Activated CD4-positive, alpha-beta T cell treated with anti-CD3 and anti-CD28 coated beads, Interleukin-2, amount 10 ng/mL, durations not matched to agents 7 days and 5 days (primary cell): ENCODE results near the gene CERS4. TPM values are rescaled to one million over a fixed set of nuclear protein-coding genes. Genes with fewer than 3 reads are reported as not detected.
A peak's percentile ranks its signal among the peaks of the same experiment; 100 is the strongest.

Source experiments
- CTCF ChIA-PET: fragments of 350-600 bp; sonication (Branson Sonifier 250); formaldehyde crosslinking; loops from one replicate; lab custom pipeline; 2021; ENCODE audit warnings: antibody characterized with exemption; lab: Charles Lee
- POLR2A ChIA-PET: fragments of 350-600 bp; sonication (Branson Sonifier 250); formaldehyde crosslinking; loops from one replicate; lab custom pipeline; 2021; ENCODE audit warnings: antibody characterized with exemption; lab: Charles Lee
- DNase-seq: peaks from one replicate; pipeline ENCODE4 v3.0.0-alpha.2; 2020
- H3K27ac Mint-ChIP-seq: one replicate; pipeline ENCODE4 v1.8.0; 2021; ENCODE audit warnings: mild to moderate bottlenecking, moderate library complexity, mixed read lengths
- H3K27me3 Mint-ChIP-seq: one replicate; pipeline ENCODE4 v1.8.0; 2021; ENCODE audit warnings: mixed read lengths
- H3K36me3 Mint-ChIP-seq: one replicate; pipeline ENCODE4 v1.8.0; 2021; ENCODE audit warnings: low read depth, mixed read lengths
- H3K4me1 Mint-ChIP-seq: one replicate; pipeline ENCODE4 v1.8.0; 2021; ENCODE audit warnings: mixed read lengths
- H3K4me3 Mint-ChIP-seq: one replicate; pipeline ENCODE4 v1.8.0; 2021; ENCODE audit warnings: mild to moderate bottlenecking, moderate library complexity, mixed read lengths
- H3K9me3 Mint-ChIP-seq: one replicate; pipeline ENCODE4 v1.8.0; 2021; ENCODE audit warnings: mixed read lengths
- total RNA-seq, 2 experiments: library from RNA; stranded (reverse); gene quantifications; one replicate each; pipeline ENCODE4 v1.2.3, GENCODE V29; 2021

Gene CERS4, protein sequence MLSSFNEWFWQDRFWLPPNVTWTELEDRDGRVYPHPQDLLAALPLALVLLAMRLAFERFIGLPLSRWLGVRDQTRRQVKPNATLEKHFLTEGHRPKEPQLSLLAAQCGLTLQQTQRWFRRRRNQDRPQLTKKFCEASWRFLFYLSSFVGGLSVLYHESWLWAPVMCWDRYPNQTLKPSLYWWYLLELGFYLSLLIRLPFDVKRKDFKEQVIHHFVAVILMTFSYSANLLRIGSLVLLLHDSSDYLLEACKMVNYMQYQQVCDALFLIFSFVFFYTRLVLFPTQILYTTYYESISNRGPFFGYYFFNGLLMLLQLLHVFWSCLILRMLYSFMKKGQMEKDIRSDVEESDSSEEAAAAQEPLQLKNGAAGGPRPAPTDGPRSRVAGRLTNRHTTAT
- 10 to 100 TPM; 26.7 to 33.1 TPM for total RNA-seq

DNA sequence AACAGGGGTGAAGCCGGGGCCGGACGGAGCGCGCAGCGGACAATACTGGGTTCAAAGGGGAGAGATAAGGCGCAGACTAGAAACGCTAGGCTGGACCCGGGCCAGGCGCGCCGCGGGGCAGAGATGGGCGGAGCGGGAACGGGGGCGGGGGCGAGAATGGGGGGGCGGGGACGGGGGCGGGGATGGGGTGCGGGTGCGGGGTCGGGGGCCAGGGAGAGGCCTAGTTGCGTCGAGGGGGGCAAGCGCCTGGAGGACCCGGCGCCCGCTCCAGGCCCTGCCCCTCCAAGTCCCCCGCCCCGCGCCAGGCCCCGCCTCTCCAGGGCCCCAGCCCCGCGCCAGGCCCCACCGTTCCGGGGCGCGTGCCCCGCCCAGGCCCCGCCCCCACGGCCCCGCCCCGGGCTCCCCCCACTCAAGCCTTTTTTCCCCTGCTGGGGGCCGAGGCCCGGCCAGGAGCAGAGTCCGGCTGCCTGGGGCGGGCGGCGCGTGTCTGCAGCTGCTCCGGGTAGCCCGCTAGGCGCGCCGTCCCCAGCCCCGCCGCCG is at the start of gene CERS4:
CERS4 (plus strand) TSS at position 449 of the 540 bp plus-strand sequence. CDS start 41,707 bp downstream, outside the sequence.
- ChIA-PET CTCF (interaction anchor here (0.8 to 1.0 kb wide), 3 partner anchors 10 to 50 kb away, joined by 3 read pairs; no protein-coding TSS in a partner anchor), POLR2A (interaction anchor here (0.6 to 1.0 kb wide), 2 partner anchors 9 to 14 kb away, joined by 3 to 4 read pairs; no protein-coding TSS in a partner anchor)
- Mint-ChIP-seq H3K27me3 (peaks cover 2% of the 10 kb centered on the region), H3K9me3 (no peaks in the 10 kb centered on the region), H3K36me3 (peaks cover 7% of the 10 kb centered on the region), H3K4me3 (peak within 1 kb of the TSS; percentile 79), H3K27ac (peak within 1 kb of the TSS; percentile 87), H3K4me1 (peaks cover 38% of the 10 kb centered on the region)
- peak; percentile 77 for DNase-seq

DNA sequence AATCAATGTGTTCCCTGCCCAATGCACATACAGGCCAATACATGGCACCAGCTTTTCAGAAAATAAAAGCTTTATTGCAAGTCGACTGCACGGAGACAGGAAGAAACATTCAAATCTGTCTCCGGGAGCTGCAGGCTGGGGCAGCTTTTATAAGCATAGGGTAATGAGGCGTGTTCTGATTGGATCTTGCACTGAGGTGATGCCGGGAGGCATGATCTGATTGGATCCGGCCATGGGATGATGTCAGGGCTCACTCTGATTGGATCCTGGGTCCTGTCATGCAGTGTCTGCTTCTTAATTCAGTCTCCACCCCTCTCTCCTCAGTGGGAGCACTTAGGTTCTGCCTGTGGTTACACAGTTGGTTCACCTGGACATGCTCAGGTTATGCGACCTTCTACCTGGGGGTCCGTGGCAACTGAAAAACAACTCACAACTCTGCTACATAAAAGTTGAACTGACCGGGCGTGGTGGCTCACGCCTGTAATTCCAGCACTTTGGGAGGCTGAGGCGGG is 48.0 kb upstream of the CERS4 start:
- peaks cover 8% of the 10 kb centered on the region for H3K27me3 Mint-ChIP-seq
- peak; percentile 12 for DNase-seq
- ChIA-PET POLR2A (no interaction called here), CTCF (no interaction called here)
- H3K4me1 Mint-ChIP-seq = peaks cover 4% of the 10 kb centered on the region
- H3K9me3 Mint-ChIP-seq = no peaks in the 10 kb centered on the region
- no peaks in the 10 kb centered on the region for H3K36me3 Mint-ChIP-seq
- H3K27ac Mint-ChIP-seq = no peak overlapping the region
- no peak overlapping the region for H3K4me3 Mint-ChIP-seq

DNA sequence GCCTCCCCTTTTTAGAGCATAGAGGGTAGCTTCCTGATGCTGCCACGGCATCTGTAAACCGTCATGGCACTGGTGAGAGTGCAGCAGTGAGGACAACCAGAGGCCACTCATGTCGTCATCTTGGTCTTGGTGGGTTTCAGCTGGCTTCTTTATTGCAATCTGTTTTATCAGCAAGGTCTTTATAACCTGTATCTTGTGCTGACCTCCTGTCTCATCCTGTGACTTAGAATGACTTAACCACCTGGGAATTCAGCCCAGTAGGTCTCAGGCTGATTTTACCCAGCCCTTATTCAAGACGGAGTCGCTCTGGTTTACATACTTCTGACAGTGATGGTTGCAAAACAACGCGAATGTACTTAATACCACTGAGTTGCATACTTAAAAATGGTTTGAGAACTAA is 45.4 kb upstream of the CERS4 start:
- no peaks in the 10 kb centered on the region for H3K9me3 Mint-ChIP-seq
- no peak for DNase-seq
- H3K4me3 Mint-ChIP-seq = no peak overlapping the region
- POLR2A ChIA-PET = no interaction called here
- peaks cover 4% of the 10 kb centered on the region for H3K4me1 Mint-ChIP-seq
- no peaks in the 10 kb centered on the region for H3K36me3 Mint-ChIP-seq
- H3K27ac Mint-ChIP-seq = no peak overlapping the region
- CTCF ChIA-PET = no interaction called here
- no peaks in the 10 kb centered on the region for H3K27me3 Mint-ChIP-seq

- DNase-seq = no peak
- POLR2A ChIA-PET = no interaction called here
- no peak overlapping the region for H3K27ac Mint-ChIP-seq
- CTCF ChIA-PET = no interaction called here
- H3K27me3 Mint-ChIP-seq = no peaks in the 10 kb centered on the region
- no peaks in the 10 kb centered on the region for H3K9me3 Mint-ChIP-seq
- no peak overlapping the region for H3K4me3 Mint-ChIP-seq
- no peaks in the 10 kb centered on the region for H3K36me3 Mint-ChIP-seq
- no peaks in the 10 kb centered on the region for H3K4me1 Mint-ChIP-seq
These were observed 41.2 kb upstream of the CERS4 start for GRCh38 chr19:8167985-8168384.

DNA sequence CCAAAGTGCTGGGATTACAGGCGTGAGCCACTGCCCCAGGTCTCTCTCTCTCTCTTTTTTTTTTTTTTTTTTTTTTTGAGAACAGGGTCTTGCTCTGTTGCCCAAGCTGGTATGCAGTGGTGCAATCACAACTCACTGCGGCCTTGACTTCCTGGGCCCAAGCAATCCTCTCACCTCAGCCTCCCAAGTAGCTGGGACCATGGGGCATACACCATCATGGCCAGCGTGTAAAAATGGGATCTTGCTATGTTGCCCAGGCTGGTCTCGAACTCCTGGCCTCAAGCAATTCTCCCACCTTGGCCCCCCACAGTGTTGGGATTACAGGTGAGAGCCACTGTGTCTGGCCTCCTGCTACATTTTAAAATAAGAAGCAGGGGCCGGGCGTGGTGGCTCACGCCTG is 40.6 kb upstream of the CERS4 start:
- POLR2A ChIA-PET = no interaction called here
- Mint-ChIP-seq H3K4me3 (no peak overlapping the region), H3K4me1 (no peaks in the 10 kb centered on the region), H3K36me3 (no peaks in the 10 kb centered on the region), H3K27ac (no peak overlapping the region), H3K9me3 (no peaks in the 10 kb centered on the region), H3K27me3 (no peaks in the 10 kb centered on the region)
- DNase-seq = no peak
- CTCF ChIA-PET = no interaction called here

- ChIA-PET CTCF (interaction anchor here (1.1 to 1.7 kb wide), 2 partner anchors 23 to 38 kb away, joined by 3 to 4 read pairs; no protein-coding TSS in a partner anchor), POLR2A (no interaction called here)
- DNase-seq = no peak
- H3K9me3 Mint-ChIP-seq = no peaks in the 10 kb centered on the region
- no peaks in the 10 kb centered on the region for H3K27me3 Mint-ChIP-seq
- H3K36me3 Mint-ChIP-seq = no peaks in the 10 kb centered on the region
- no peak overlapping the region for H3K4me3 Mint-ChIP-seq
- no peaks in the 10 kb centered on the region for H3K4me1 Mint-ChIP-seq
- H3K27ac Mint-ChIP-seq = no peak overlapping the region
These were observed 34.5 kb upstream of the CERS4 start for GRCh38 chr19:8174706-8175105.

DNA sequence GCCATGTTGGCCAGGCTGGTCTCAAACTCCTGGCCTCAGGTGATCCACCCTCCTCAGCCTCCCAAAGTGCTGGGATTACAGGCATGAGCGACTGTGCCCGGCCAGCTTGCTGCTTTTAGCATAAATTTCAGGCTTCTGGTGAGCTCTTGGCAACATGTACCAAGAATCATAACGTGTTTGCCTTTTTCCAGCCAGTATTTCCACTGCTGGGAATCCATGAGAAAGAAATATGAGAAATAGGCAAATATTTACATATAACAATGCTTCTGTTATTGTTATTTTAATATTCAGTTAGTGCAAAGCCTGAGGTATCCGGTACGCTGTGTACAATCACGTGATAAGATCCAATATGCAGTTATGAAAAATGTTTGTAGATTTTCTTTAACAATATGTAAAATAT is 29.2 kb upstream of the CERS4 start:
- H3K4me3 Mint-ChIP-seq = no peak overlapping the region
- ChIA-PET CTCF (interaction anchor here (1.3 kb wide), 1 partner anchor 9 kb away, joined by 5 read pairs; no protein-coding TSS in a partner anchor), POLR2A (no interaction called here)
- H3K27ac Mint-ChIP-seq = no peak overlapping the region
- no peaks in the 10 kb centered on the region for H3K36me3 Mint-ChIP-seq
- H3K27me3 Mint-ChIP-seq = no peaks in the 10 kb centered on the region
- H3K9me3 Mint-ChIP-seq = no peaks in the 10 kb centered on the region
- DNase-seq = no peak
- peaks cover 17% of the 10 kb centered on the region for H3K4me1 Mint-ChIP-seq

DNA sequence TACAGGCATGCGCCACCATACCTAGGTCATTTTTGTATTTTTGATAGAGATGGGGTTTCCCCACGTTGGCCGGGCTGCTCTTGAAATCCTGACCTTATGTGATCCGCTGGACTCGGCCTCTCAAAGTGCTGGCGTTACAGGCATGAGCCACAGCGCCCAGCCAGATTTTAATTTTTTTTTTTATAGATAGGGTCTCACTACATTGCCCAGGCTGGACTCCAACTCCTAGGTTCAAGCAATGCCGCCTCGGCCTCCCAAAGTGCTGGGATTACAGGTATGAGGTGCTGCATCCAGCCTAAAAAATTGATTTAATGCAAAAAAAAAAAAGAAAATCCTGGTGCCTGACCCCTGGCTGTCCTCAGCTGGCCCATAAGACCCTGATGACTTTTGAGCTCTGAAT is 24.9 kb upstream of the CERS4 start:
- no peaks in the 10 kb centered on the region for H3K27me3 Mint-ChIP-seq
- H3K9me3 Mint-ChIP-seq = no peaks in the 10 kb centered on the region
- DNase-seq = no peak
- ChIA-PET CTCF (interaction anchor here (0.6 to 1.2 kb wide), 2 partner anchors 9 to 172 kb away, joined by 3 to 4 read pairs; no protein-coding TSS in a partner anchor), POLR2A (no interaction called here)
- peaks cover 23% of the 10 kb centered on the region for H3K4me1 Mint-ChIP-seq
- no peak overlapping the region for H3K4me3 Mint-ChIP-seq
- no peaks in the 10 kb centered on the region for H3K36me3 Mint-ChIP-seq
- H3K27ac Mint-ChIP-seq = no peak overlapping the region

DNA sequence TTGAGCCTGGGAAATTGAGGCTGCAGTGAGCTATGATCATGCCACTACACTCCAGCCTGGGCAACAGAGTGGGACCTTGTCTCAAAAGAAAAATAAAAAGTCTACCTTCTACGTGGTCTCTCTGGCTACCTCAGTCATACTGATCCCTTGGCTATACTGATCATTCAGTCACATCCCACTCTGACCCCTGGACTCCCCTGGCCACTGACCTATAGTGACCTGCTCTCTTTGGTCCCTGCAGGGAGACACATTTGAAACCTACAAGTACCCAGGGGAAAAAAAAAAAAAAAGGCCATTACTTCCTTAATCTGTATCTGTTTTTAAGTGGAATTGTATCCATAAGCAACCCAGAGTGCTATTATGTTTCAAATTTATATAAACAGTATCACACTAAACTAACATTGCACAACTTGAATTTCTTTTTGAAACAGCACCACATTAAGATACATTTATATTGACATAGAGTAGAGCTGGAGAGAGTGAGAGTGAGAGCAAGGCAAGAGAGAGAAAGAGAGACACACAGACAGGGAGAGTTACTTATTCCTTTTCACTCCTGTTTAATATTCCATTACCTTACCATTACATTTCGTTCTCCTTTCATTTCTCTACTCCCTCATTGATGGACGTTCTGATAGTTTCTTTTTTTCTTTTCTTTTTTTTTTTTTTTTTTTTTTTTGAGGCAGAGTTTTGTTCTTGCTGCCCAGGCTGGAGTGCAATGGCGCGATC is 23.7 kb upstream of the CERS4 start:
- DNase-seq = no peak
- ChIA-PET CTCF (interaction anchor here (0.8 kb wide), 1 partner anchor 16 kb away, joined by 4 read pairs; no protein-coding TSS in a partner anchor), POLR2A (no interaction called here)
- Mint-ChIP-seq H3K27me3 (no peaks in the 10 kb centered on the region), H3K27ac (no peak overlapping the region), H3K4me1 (peaks cover 23% of the 10 kb centered on the region), H3K4me3 (no peak overlapping the region), H3K36me3 (no peaks in the 10 kb centered on the region), H3K9me3 (no peaks in the 10 kb centered on the region)

GRCh38 chr19:8192221-8192820 is 16.8 kb upstream of the CERS4 start:
- CTCF ChIA-PET = interaction anchor here (0.6 to 1.4 kb wide), 4 partner anchors 14 to 447 kb away, joined by 3 read pairs; no protein-coding TSS in a partner anchor
- H3K4me1 Mint-ChIP-seq = peaks cover 52% of the 10 kb centered on the region
- POLR2A ChIA-PET = interaction anchor here (0.5 kb wide), 1 partner anchor 261 kb away, joined by 3 read pairs; no protein-coding TSS in a partner anchor
- H3K9me3 Mint-ChIP-seq = no peaks in the 10 kb centered on the region
- DNase-seq = no peak
- peak overlapping the region; percentile 69 for H3K27ac Mint-ChIP-seq
- no peak overlapping the region for H3K4me3 Mint-ChIP-seq
- peaks cover 3% of the 10 kb centered on the region for H3K36me3 Mint-ChIP-seq
- no peaks in the 10 kb centered on the region for H3K27me3 Mint-ChIP-seq

- Mint-ChIP-seq H3K4me1 (peaks cover 50% of the 10 kb centered on the region), H3K9me3 (no peaks in the 10 kb centered on the region), H3K4me3 (peak overlapping the region; percentile 74), H3K27ac (peak overlapping the region; percentile 99), H3K27me3 (no peaks in the 10 kb centered on the region), H3K36me3 (peaks cover 3% of the 10 kb centered on the region)
- peak; percentile 68 for DNase-seq
- ChIA-PET CTCF (interaction anchor here (0.5 to 1.6 kb wide), 4 partner anchors 13 to 1838 kb away, joined by 3 to 5 read pairs (median 4); no protein-coding TSS in a partner anchor), POLR2A (interaction anchor here (1.0 kb wide), 1 partner anchor 15 kb away, joined by 3 read pairs; the partner anchor contains the start of gene CERS4)
These were observed 14.5 kb upstream of the CERS4 start for GRCh38 chr19:8194528-8195267.
